A549 (cell line): ENCODE measurements around the gene LMO1. TPM values are rescaled to one million over a fixed set of nuclear protein-coding genes. Genes with fewer than 3 reads are reported as not detected.

Experiments used
- ATAC-seq, 2 experiments: fragments of 200-7000 bp in 1 of 2; fragments of >200 bp in 1 of 2; cut with Nextera tagmentation in 1 of 2; cut with Tn5 transposase in 1 of 2; 3 replicates each; pipeline versions ENCODE4 v1.8.0 to v1.9.1; 2018 to 2020; ENCODE audit warnings: mild to moderate bottlenecking in 1 of 2, moderate library complexity in 1 of 2
- CTCF ChIA-PET: fragments of 300-600 bp; sonication (Branson Sonifier 250); formaldehyde crosslinking; extraction: SDS; loops from one replicate; lab custom pipeline; 2021; ENCODE audit warnings: antibody characterized with exemption, inconsistent platforms; lab: Yijun Ruan, JAX
- POLR2A ChIA-PET: fragments of 350-600 bp; formaldehyde crosslinking; extraction: SDS; loops from one replicate; lab custom pipeline; 2021; ENCODE audit warnings: antibody characterized with exemption, inconsistent platforms; lab: Yijun Ruan, JAX
- DNase-seq, 2 experiments: peaks; one replicate each; pipeline versions ENCODE4 v3.0.0 to v3.0.0-alpha.2; 2011 to 2016; ENCODE audit warnings: low read depth in 1 of 2, low spot score in 1 of 2
- FAIRE-seq: peaks from 2 replicates; lab custom pipeline; 2011; peaks lifted over from hg19 to GRCh38; lab: Jason Lieb, UNC
- H3K27ac ChIP-seq, 2 experiments: fragments of >200 bp; sonication (Bioruptor Twin); formaldehyde crosslinking; 3 replicates each; pipeline ENCODE4 v1.5.1; 2016 to 2017
- H3K4me1 ChIP-seq: fragments of >200 bp; sonication (Bioruptor Twin); formaldehyde crosslinking; 3 replicates; pipeline ENCODE4 v1.6.1; 2016
- H3K4me2 ChIP-seq: fragments of >200 bp; sonication (Bioruptor Twin); formaldehyde crosslinking; 3 replicates; pipeline ENCODE4 v1.6.1; 2016
- H3K4me3 ChIP-seq: fragments of >200 bp; sonication (Bioruptor Twin); formaldehyde crosslinking; 3 replicates; pipeline ENCODE4 v1.5.1; 2016
- H3K9me3 ChIP-seq: fragments of >200 bp; sonication (Bioruptor Twin); formaldehyde crosslinking; 3 replicates; pipeline ENCODE4 v1.6.1; 2016
- CTCF ChIP-seq: fragments of >200 bp; sonication (Bioruptor Twin); formaldehyde crosslinking; IDR thresholded peaks from 3 replicates; pipeline ENCODE4 v1.5.1; 2016
- ESRRA ChIP-seq: fragments of 150-350 bp; IDR thresholded peaks from 2 replicates; pipeline ENCODE4 v1.6.1; 2014; ENCODE audit warnings: mild to moderate bottlenecking, low read length, borderline replicate concordance
- GATA3 ChIP-seq: IDR thresholded peaks from 2 replicates; pipeline ENCODE4 v1.6.1; 2012; ENCODE audit warnings: borderline replicate concordance
- HMGXB4 ChIP-seq: fragments of 250-450 bp; sonication (Bioruptor Pico); IDR thresholded peaks from 2 replicates; pipeline ENCODE4 v1.5.0; 2021; ENCODE audit warnings: mild to moderate bottlenecking, moderate library complexity, borderline replicate concordance
- HOXB5 ChIP-seq: fragments of 250-450 bp; sonication (Bioruptor Pico); IDR thresholded peaks from 2 replicates; pipeline ENCODE4 v1.5.0; 2020; ENCODE audit warnings: mild to moderate bottlenecking, moderate library complexity
- JUN ChIP-seq, 2 experiments: fragments of >200 bp; sonication (Bioruptor Twin); formaldehyde crosslinking; IDR thresholded peaks; 2 replicates in 1 of 2; 3 replicates in 1 of 2; pipeline ENCODE4 v1.6.1; 2016 to 2017
- MAFK ChIP-seq: fragments of 450-650 bp; IDR thresholded peaks from 2 replicates; pipeline ENCODE4 v1.6.1; 2014; ENCODE audit not compliant: partially characterized antibody
- MYC ChIP-seq: IDR thresholded peaks from 2 replicates; pipeline ENCODE4 v1.6.1; 2012; ENCODE audit warnings: mild to moderate bottlenecking, inconsistent platforms, low read length, improper control_type of control experiment, borderline replicate concordance
- PBX3 ChIP-seq: IDR thresholded peaks from 2 replicates; pipeline ENCODE4 v1.6.1; 2012
- POLR2AphosphoS2 ChIP-seq: conservative IDR thresholded peaks from 2 replicates; pipeline ENCODE4 v1.6.1; 2012; ENCODE audit warnings: low read length, improper control_type of control experiment, inconsistent platforms
- RARB ChIP-seq: fragments of 250-450 bp; sonication (Bioruptor Pico); IDR thresholded peaks from 2 replicates; pipeline ENCODE4 v1.8.0; 2021; ENCODE audit warnings: mild to moderate bottlenecking, moderate library complexity
- RNF2 ChIP-seq: fragments of 200-600 bp; sonication (generic); IDR thresholded peaks from 2 replicates; pipeline ENCODE4 v1.6.1; 2016; ENCODE audit warnings: low read depth, mild to moderate bottlenecking, antibody characterized with exemption, moderate library complexity, borderline replicate concordance
- SMC3 ChIP-seq: fragments of >200 bp; sonication (Bioruptor Twin); formaldehyde crosslinking; IDR thresholded peaks from 3 replicates; pipeline ENCODE4 v1.6.1; 2018; ENCODE audit warnings: inconsistent platforms
- SREBF2 ChIP-seq: fragments of 450-650 bp; IDR thresholded peaks from 2 replicates; pipeline ENCODE4 v1.6.1; 2014; ENCODE audit warnings: mild to moderate bottlenecking, moderate library complexity
- WGBS: methylation state at CpG from one replicate; pipeline ENCODE4 v1.1.6; 2017; ENCODE audit errors: missing lambda C conversion rate; 5-methylcytosine and 5-hydroxymethylcytosine counted together
- polyA plus RNA-seq, 4 experiments: library from polyadenylated mRNA; depleted of rRNA in 3 of 4; stranded (reverse); fragments of >200 nt; fragmentation: RNase III in 1 of 4; extraction: RNeasy Plus Mini Kit Qiagen cat#74134 plus additional on column Dnase treatment in 1 of 4; gene quantifications; 2 replicates in 3 of 4; 3 replicates in 1 of 4; pipeline ENCODE4 v1.2.3, GENCODE V29; 2011 to 2017

Gene LMO1
- polyA plus RNA-seq, 2 of the 4 experiments (the other 2 are of a cell fraction): 0.18 to 2.7 TPM

GRCh38 chr11:8180469-8180868 is 83.2 kb downstream of the LMO1 start:
- no peak for FAIRE-seq
- no peak for DNase-seq
- POLR2A ChIA-PET: no interaction called here
- WGBS: 33% methylated on average over 4 of the region's 4 CpGs
- Histone ChIP-seq H3K4me3 (no peak overlapping the region), H3K27ac (no peak overlapping the region), H3K4me2 (no peak overlapping the region), H3K9me3 (0 out of 3 replicates have a peak, but pooled peaks cover 5% of the 10 kb centered on the region), H3K4me1 (no peaks in the 10 kb centered on the region)
- no peak for TF ChIP-seq RNF2
- CTCF ChIA-PET: interaction anchor here (2.0 to 5.6 kb wide), 2 partner anchors 13 to 28 kb away, joined by 4 to 28 read pairs; no protein-coding TSS in a partner anchor
- ATAC-seq: no peak

GRCh38 chr11:8178297-8178696 is 85.4 kb downstream of the LMO1 start:
- DNase-seq (no peak), ATAC-seq (no peak), FAIRE-seq (no peak)
- no peak overlapping the region for H3K27ac ChIP-seq
- no peaks in the 10 kb centered on the region for H3K4me1 ChIP-seq
- H3K9me3 ChIP-seq: no peaks in the 10 kb centered on the region
- no peak for TF ChIP-seq MYC
- TF ChIP-seq SMC3: no peak
- TF ChIP-seq CTCF: no peak
- CTCF ChIA-PET: interaction anchor here (0.6 to 5.6 kb wide), 4 partner anchors 9 to 86 kb away, joined by 3 to 28 read pairs (median 5); partner anchors contain the start of gene RIC3
- POLR2A ChIA-PET: no interaction called here
- H3K4me3 ChIP-seq: no peak overlapping the region
- 11% methylated on average over 1 of the region's 1 CpG for WGBS
- no peak overlapping the region for H3K4me2 ChIP-seq

- POLR2A ChIA-PET: no interaction called here
- 13% methylated on average over 5 of the region's 5 CpGs for whole genome bisulfite sequencing
- no peaks in the 10 kb centered on the region for H3K9me3 ChIP-seq
- no peak overlapping the region for H3K4me2 ChIP-seq
- no peak overlapping the region for H3K27ac ChIP-seq
- DNase-seq (no peak), FAIRE-seq (no peak)
- H3K4me1 ChIP-seq: no peaks in the 10 kb centered on the region
- TF ChIP-seq SREBF2 (no peak), SMC3 (no peak), MAFK (no peak), POLR2AphosphoS2 (no peak), GATA3 (no peak), RARB (no peak), JUN (IDR thresholded peaks at IDR 0.05) (no peak), HOXB5 (no peak), ESRRA (no peak), HMGXB4 (no peak), PBX3 (no peak)
- TF ChIP-seq, all 56 proteins: peak for 0
- CTCF ChIA-PET: no interaction called here
- H3K4me3 ChIP-seq: no peak overlapping the region
- no peak for ATAC-seq
Observed at GRCh38 chr11:8177136-8177535, 86.5 kb downstream of the LMO1 start.

Other genes starting within 250 kb of the LMO1 start
- gene TUB, start 182.7 kb downstream of the LMO1 start, polyA plus RNA-seq (2011; rRNA removed): 11.3 and 11.7 TPM in 2 replicates
- gene TUB, start 182.7 kb downstream of the LMO1 start, polyA plus RNA-seq (2017; fragmentation: RNase III; extraction: RNeasy Plus Mini Kit Qiagen cat#74134 plus additional on column Dnase treatment): 12.5 to 13.2 TPM (median 12.8 TPM) in 3 replicates
- 3.2 and 3.4 TPM in 2 replicates for gene RIC3, start 94.9 kb downstream of the LMO1 start, polyA plus RNA-seq (2011; rRNA removed)
- 1.7 to 3.3 TPM (median 2.3 TPM) in 3 replicates for gene RIC3, start 94.9 kb downstream of the LMO1 start, polyA plus RNA-seq (2017; fragmentation: RNase III; extraction: RNeasy Plus Mini Kit Qiagen cat#74134 plus additional on column Dnase treatment)